Smooth muscle cell (in vitro differentiated cells): ENCODE measurements around the gene TMSB10. TPM values are rescaled to one million over a fixed set of nuclear protein-coding genes. Genes with fewer than 3 reads are reported as not detected.
A peak's percentile ranks its signal among the peaks of the same experiment; 100 is the strongest.

Experiments used
- DNase-seq: peaks from one replicate; lab custom pipeline; 2025; ENCODE audit not compliant: unreplicated experiment; lab: John Stamatoyannopoulos, UW
- H2AFZ ChIP-seq: fragments of 200-600 bp; sonication (generic); 2 replicates; pipeline ENCODE4 v1.6.0; 2016; ENCODE audit warnings: antibody characterized with exemption, low read depth, mild to moderate bottlenecking
- H3F3A ChIP-seq: fragments of 200-600 bp; sonication (generic); 2 replicates; pipeline ENCODE4 v1.6.0; 2017; ENCODE audit warnings: antibody characterized with exemption, low read depth
- H3K27ac ChIP-seq: fragments of 200-600 bp; sonication (generic); 2 replicates; pipeline ENCODE4 v1.5.1; 2016; ENCODE audit warnings: low read depth, mild to moderate bottlenecking
- H3K27me3 ChIP-seq: fragments of 200-600 bp; sonication (generic); 2 replicates; pipeline ENCODE4 v1.6.1; 2016; ENCODE audit warnings: low read depth, mild to moderate bottlenecking
- H3K36me3 ChIP-seq: fragments of 200-600 bp; sonication (generic); 2 replicates; pipeline ENCODE4 v1.5.1; 2016; ENCODE audit warnings: low read depth
- H3K4me1 ChIP-seq: fragments of 200-600 bp; sonication (generic); 2 replicates; pipeline ENCODE4 v1.5.1; 2016; ENCODE audit warnings: low read depth
- H3K4me2 ChIP-seq: fragments of 200-600 bp; sonication (generic); 2 replicates; pipeline ENCODE4 v1.6.0; 2016; ENCODE audit warnings: mild to moderate bottlenecking
- H3K4me3 ChIP-seq: fragments of 200-600 bp; sonication (generic); 2 replicates; pipeline ENCODE4 v1.5.1; 2016; ENCODE audit warnings: mild to moderate bottlenecking
- H3K79me2 ChIP-seq: fragments of 200-600 bp; sonication (generic); 2 replicates; pipeline ENCODE4 v1.6.0; 2016; ENCODE audit warnings: low read depth, mild to moderate bottlenecking
- H3K9ac ChIP-seq: fragments of 200-600 bp; sonication (generic); 2 replicates; pipeline ENCODE4 v1.6.0; 2016; ENCODE audit warnings: low read depth
- H3K9me3 ChIP-seq: fragments of 200-600 bp; sonication (generic); replicated peaks from 2 replicates; pipeline ENCODE4 v1.5.1; 2016; ENCODE audit warnings: low read depth
- H4K20me1 ChIP-seq: fragments of 200-600 bp; sonication (generic); 2 replicates; pipeline ENCODE4 v1.6.0; 2016; ENCODE audit warnings: low read depth
- CTCF ChIP-seq: fragments of 200-600 bp; sonication (generic); IDR thresholded peaks from 2 replicates; pipeline ENCODE4 v1.5.1; 2017; ENCODE audit warnings: borderline replicate concordance, mild to moderate bottlenecking, antibody characterized with exemption; ENCODE audit not compliant: insufficient read depth, poor library complexity, severe bottlenecking
- WGBS: methylation state at CpG from one replicate; pipeline ENCODE4 v1.1.7; 2016; ENCODE audit warnings: low lambda C conversion rate; 5-methylcytosine and 5-hydroxymethylcytosine counted together
- polyA plus RNA-seq: library from polyadenylated mRNA; unstranded; fragments of >200 nt; fragmentation: Nextera tagmentation; extraction: Ambion mirVana; gene quantifications from 2 replicates; pipeline ENCODE4 v1.2.1, GENCODE V29; 2016
- total RNA-seq: library from RNA; depleted of rRNA; stranded (reverse); fragments of >200 nt; gene quantifications from 2 replicates; pipeline ENCODE4 v1.2.3, GENCODE V29; 2014

TMSB10 gene
- total and polyA plus RNA-seq, 2 experiments from 2014 or later = 5,517 to 8,051 TPM

DNA sequence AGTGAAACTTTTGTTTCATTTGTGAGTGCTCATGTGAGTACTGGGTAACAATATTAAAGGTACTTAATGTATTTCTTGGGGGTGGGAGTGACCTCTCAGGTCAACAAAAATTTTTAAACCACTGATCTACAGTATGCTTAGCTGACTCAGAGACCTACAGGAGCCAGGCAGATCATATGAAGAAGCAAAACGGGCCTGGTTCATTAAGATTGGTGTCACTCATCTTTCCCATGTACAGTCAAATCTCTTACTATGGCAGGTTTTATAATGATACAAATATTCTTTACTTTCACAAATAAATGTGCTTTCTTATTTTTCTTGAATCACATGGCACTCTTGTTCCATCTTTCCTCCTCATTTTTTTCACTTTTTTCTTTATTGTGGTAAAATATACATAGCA, 7.7 kb upstream of the TMSB10 start:
- 45% methylated on average over 1 of the region's 1 CpG for WGBS
- no peak for TF ChIP-seq CTCF
- H2AFZ ChIP-seq = no peak overlapping the region
- H3K27me3 ChIP-seq = no peaks in the 10 kb centered on the region
- H3K4me3 ChIP-seq = no peak overlapping the region
- no peaks in the 10 kb centered on the region for H3K9me3 ChIP-seq
- H3F3A ChIP-seq = peaks cover 19% of the 10 kb centered on the region
- no peaks in the 10 kb centered on the region for H3K36me3 ChIP-seq
- H3K4me1 ChIP-seq = peaks cover 3% of the 10 kb centered on the region
- H3K9ac ChIP-seq = no peak overlapping the region
- peak overlapping the region; percentile 86 for H3K27ac ChIP-seq
- no peak for DNase-seq
- peak overlapping the region; percentile 64 for H3K4me2 ChIP-seq
- no peaks in the 10 kb centered on the region for H4K20me1 ChIP-seq
- no peaks in the 10 kb centered on the region for H3K79me2 ChIP-seq

- H3K9me3 ChIP-seq = no peaks in the 10 kb centered on the region
- H3F3A ChIP-seq = peaks cover 17% of the 10 kb centered on the region
- DNase-seq = no peak
- H3K27me3 ChIP-seq = no peaks in the 10 kb centered on the region
- no peaks in the 10 kb centered on the region for H4K20me1 ChIP-seq
- H2AFZ ChIP-seq = no peak overlapping the region
- H3K36me3 ChIP-seq = no peaks in the 10 kb centered on the region
- no peak overlapping the region for H3K4me3 ChIP-seq
- H3K4me2 ChIP-seq = no peak overlapping the region
- H3K27ac ChIP-seq = no peak overlapping the region
- TF ChIP-seq CTCF = no peak
- peaks cover 5% of the 10 kb centered on the region for H3K4me1 ChIP-seq
- H3K79me2 ChIP-seq = no peaks in the 10 kb centered on the region
- H3K9ac ChIP-seq = no peak overlapping the region
- WGBS = 95% methylated on average over 8 of the region's 8 CpGs
Measured at GRCh38 chr2:84899304-84900204, 5.9 kb upstream of the TMSB10 start.

DNA sequence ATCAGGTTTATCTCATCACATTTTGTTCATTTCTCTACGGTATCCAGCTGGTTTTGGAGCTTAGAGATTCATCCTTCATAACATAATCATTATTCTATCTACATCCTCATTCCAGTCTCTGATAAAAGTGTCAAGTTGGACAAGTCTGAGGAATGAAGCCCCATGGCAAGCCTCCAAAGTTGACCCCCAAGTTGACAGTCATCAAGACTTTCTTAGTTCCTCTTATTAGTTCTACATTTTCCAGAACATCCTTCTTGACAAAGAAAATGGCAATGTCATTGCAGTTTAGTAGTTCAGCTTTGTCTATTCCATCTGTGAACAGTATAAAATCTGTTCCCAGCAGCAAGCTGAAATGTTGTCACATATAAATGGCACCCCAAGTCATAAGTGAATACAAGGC, 4.5 kb upstream of the TMSB10 start:
- Histone ChIP-seq H3K36me3 (no peaks in the 10 kb centered on the region), H3K4me1 (peaks cover 7% of the 10 kb centered on the region), H3K4me2 (no peak overlapping the region), H3K27ac (peak overlapping the region; percentile 42), H4K20me1 (peaks cover 5% of the 10 kb centered on the region), H3K9ac (no peak overlapping the region), H3K27me3 (no peaks in the 10 kb centered on the region), H3K79me2 (peaks cover 5% of the 10 kb centered on the region), H2AFZ (no peak overlapping the region), H3K4me3 (no peak overlapping the region), H3K9me3 (no peaks in the 10 kb centered on the region), H3F3A (peaks cover 14% of the 10 kb centered on the region)
- DNase-seq = no peak
- 94% methylated on average over 1 of the region's 1 CpG for WGBS
- no peak for TF ChIP-seq CTCF
